ENCODE measurements around the gene CRACR2B.

GRCh38 chr11:830295-831117 is 2.8 kb downstream of the CRACR2B start:
- no peak for TF ChIP-seq EP300 (IDR thresholded peaks at IDR 0.05)
- TF ChIP-seq CTCF (IDR thresholded peaks at IDR 0.05) = no peak
- no peak for TF ChIP-seq POLR2A (IDR thresholded peaks at IDR 0.05)
